Right ventricle myocardium inferior (tissue), 1 donor: ENCODE measurements around the gene CLINT1. TPM values are rescaled to one million over a fixed set of nuclear protein-coding genes. Genes with fewer than 3 reads are reported as not detected.
A peak's percentile ranks its signal among the peaks of the same experiment; 100 is the strongest.
"Not testable (repeated sequence)": the region's sequence is repeated elsewhere in the genome, so short reads cannot be mapped to it uniquely, and the experiment has no call there.

Experiments used
- ATAC-seq: fragments of 200-7000 bp; cut with Tn5 transposase; one replicate; pipeline ENCODE4 v1.9.1; 2020; ENCODE audit warnings: mild to moderate bottlenecking, moderate library complexity
- DNase-seq: peaks from one replicate; pipeline ENCODE4 v3.0.0; 2021; ENCODE audit errors: missing footprints
- intact Hi-C: fragments of 100-400 bp; cut with DNase I; formaldehyde crosslinking; loops from one replicate; pipeline ENCODE4 v1.11.0; 2022
- total RNA-seq: library from RNA; stranded (reverse); fragmentation: NEBNext Ultra II Directional; extraction: Animal tissue kit (Norgen Biotek cat#: 25700); gene quantifications from one replicate; pipeline ENCODE4 v1.2.1, GENCODE V29; 2021
- donor health status: DM: no; HTN: yes; CAD: no; lungs with severe emphysema.

The CLINT1 gene
- total RNA-seq, 1 donor from 2014 or later = 56.5 TPM

- intact Hi-C loops = no loop called here
- DNase-seq (no peak), ATAC-seq (no peak)
These were observed 7.6 kb upstream of the CLINT1 start for GRCh38 chr5:157866536-157866935.

GRCh38 chr5:157865781-157866180 lies 6.8 kb upstream of the CLINT1 start:
- intact Hi-C loops = no loop called here
- ATAC-seq (no peak), DNase-seq (no peak)

- intact Hi-C loops = no loop called here
- no peak for ATAC-seq
- no peak for DNase-seq
These were observed 5.1 kb upstream of the CLINT1 start for GRCh38 chr5:157864067-157864466.

- no peak for DNase-seq
- ATAC-seq = no peak
- intact Hi-C loops = no loop called here
These were observed 3.4 kb upstream of the CLINT1 start for GRCh38 chr5:157862183-157862851.

- no peak for ATAC-seq
- DNase-seq = no peak
- intact Hi-C loops = no loop called here
These were observed 2.2 kb upstream of the CLINT1 start for GRCh38 chr5:157860898-157861890.

- intact Hi-C loops = loop anchor here (2.0 to 10.0 kb wide), 3 partner anchors 38 to 136 kb away; no protein-coding TSS in a partner anchor
- DNase-seq = no peak
- ATAC-seq = no peak
These were observed 256 bp upstream of the CLINT1 start for GRCh38 chr5:157859227-157859575.

GRCh38 chr5:157857816-157858526 lies 974 bp downstream of the CLINT1 start:
- peak; percentile 14 for ATAC-seq
- intact Hi-C loops = loop anchor here (2.0 to 10.0 kb wide), 3 partner anchors 37 to 137 kb away; no protein-coding TSS in a partner anchor
- DNase-seq = no peak

- DNase-seq (no peak), ATAC-seq (peak; percentile 45)
- intact Hi-C loops = loop anchor here (1.0 to 10.0 kb wide), 3 partner anchors 62 to 139 kb away; no protein-coding TSS in a partner anchor
These were observed 3.4 kb downstream of the CLINT1 start for GRCh38 chr5:157855404-157855994.

GRCh38 chr5:157853365-157853764 lies 5.6 kb downstream of the CLINT1 start:
- ATAC-seq = not testable (repeated sequence)
- intact Hi-C loops = loop anchor here (10.0 kb wide), 1 partner anchor 141 kb away; no protein-coding TSS in a partner anchor

GRCh38 chr5:157845914-157846598 lies 12.9 kb downstream of the CLINT1 start:
- intact Hi-C loops = no loop called here
- DNase-seq = no peak
- no peak for ATAC-seq

More at GRCh38 chr5:157853365-157853764, 5.6 kb downstream of the CLINT1 start:
- not testable (repeated sequence) for DNase-seq

GRCh38 chr5:157842787-157843186 lies 16.2 kb downstream of the CLINT1 start:
- intact Hi-C loops = no loop called here
- ATAC-seq (no peak), DNase-seq (no peak)

GRCh38 chr5:157842185-157842584 lies 16.8 kb downstream of the CLINT1 start:
- intact Hi-C loops = no loop called here
- ATAC-seq (no peak), DNase-seq (no peak)

- no peak for ATAC-seq
- intact Hi-C loops = no loop called here
- DNase-seq = no peak
These were observed 19.7 kb downstream of the CLINT1 start for GRCh38 chr5:157839157-157839795.

- intact Hi-C loops = no loop called here
- ATAC-seq (no peak), DNase-seq (no peak)
These were observed 22.7 kb downstream of the CLINT1 start for GRCh38 chr5:157836121-157836753.

- ATAC-seq (no peak), DNase-seq (no peak)
- intact Hi-C loops = no loop called here
These were observed 23.9 kb downstream of the CLINT1 start for GRCh38 chr5:157835041-157835440.

- intact Hi-C loops = no loop called here
- DNase-seq (no peak), ATAC-seq (no peak)
These were observed 29.9 kb downstream of the CLINT1 start for GRCh38 chr5:157828944-157829639.
